ENCODE data around the gene TRIM10. TPM values are rescaled to one million over a fixed set of nuclear protein-coding genes. Genes with fewer than 3 reads are reported as not detected.

Gene TRIM10
- total and polyA plus RNA-seq, 2 experiments from 2014 or later: 0.11 TPM; not detected in 1

GRCh38 chr6:30130887-30131862, 29.8 kb downstream of the TRIM10 start:
- WGBS, 2 experiments (ENCODE audit: low coverage in 1 of 2, low lambda C conversion rate in 2 of 2, missing lambda C conversion rate in 2 of 2): 19 to 21% methylated on average over 16 of the region's 16 CpGs
- no peaks in the 10 kb centered on the region for H4K20me1 ChIP-seq (ENCODE audit: insufficient read depth)
- H3K4me1 ChIP-seq (ENCODE audit: insufficient read depth): no peaks in the 10 kb centered on the region
- no peaks in the 10 kb centered on the region for H3K9me2 ChIP-seq (ENCODE audit: insufficient read depth)
- H3K4me2 ChIP-seq (ENCODE audit: unreplicated experiment): no peak overlapping the region
- H3K27ac ChIP-seq: no peak overlapping the region
- no peak overlapping the region for H2AFZ ChIP-seq
- no peaks in the 10 kb centered on the region for H3K9me3 ChIP-seq (ENCODE audit: low read depth)
- no peaks in the 10 kb centered on the region for H3K79me2 ChIP-seq (ENCODE audit: insufficient read depth)
- H3K27me3 ChIP-seq (replicated peaks; ENCODE audit: insufficient read depth): peaks cover 83% of the 10 kb centered on the region
- DNase-seq: peak; percentile 91
- no peaks in the 10 kb centered on the region for H3F3A ChIP-seq (ENCODE audit: insufficient read depth)
- no peak overlapping the region for H3K4me3 ChIP-seq
- H3K36me3 ChIP-seq (ENCODE audit: low read depth): no peaks in the 10 kb centered on the region
- H3K9ac ChIP-seq: no peak overlapping the region
- no peak for TF ChIP-seq EZH2 (IDR thresholded peaks at IDR 0.05; ENCODE audit: insufficient read depth, poor library complexity, severe bottlenecking)
- no peak for TF ChIP-seq EZH2phosphoT487 (IDR thresholded peaks at IDR 0.05; ENCODE audit: insufficient read depth, low read depth)
- in situ Hi-C loops (cut with MboI): no loop called here

GRCh38 chr6:30130179-30130679, 30.8 kb downstream of the TRIM10 start:
- Histone ChIP-seq H3F3A (ENCODE audit: insufficient read depth) (no peaks in the 10 kb centered on the region), H3K36me3 (ENCODE audit: low read depth) (no peaks in the 10 kb centered on the region), H2AFZ (no peak overlapping the region), H3K9me2 (ENCODE audit: insufficient read depth) (no peaks in the 10 kb centered on the region), H3K27me3 (replicated peaks; ENCODE audit: insufficient read depth) (peaks cover 77% of the 10 kb centered on the region), H3K79me2 (ENCODE audit: insufficient read depth) (no peaks in the 10 kb centered on the region), H3K4me1 (ENCODE audit: insufficient read depth) (no peaks in the 10 kb centered on the region), H3K4me3 (no peak overlapping the region), H3K9ac (no peak overlapping the region), H3K27ac (no peak overlapping the region), H3K4me2 (ENCODE audit: unreplicated experiment) (no peak overlapping the region), H3K9me3 (ENCODE audit: low read depth) (no peaks in the 10 kb centered on the region), H4K20me1 (ENCODE audit: insufficient read depth) (no peaks in the 10 kb centered on the region)
- WGBS, 2 experiments (ENCODE audit: low coverage in 1 of 2, low lambda C conversion rate in 2 of 2, missing lambda C conversion rate in 2 of 2): 27 to 28% methylated on average over 4 of the region's 4 CpGs
- DNase-seq: no peak
- no peak for TF ChIP-seq EZH2phosphoT487 (IDR thresholded peaks at IDR 0.05; ENCODE audit: insufficient read depth, low read depth)
- TF ChIP-seq EZH2 (IDR thresholded peaks at IDR 0.05; ENCODE audit: insufficient read depth, poor library complexity, severe bottlenecking): peak; percentile 52
- in situ Hi-C loops (cut with MboI): no loop called here

- Histone ChIP-seq H3K9me2 (ENCODE audit: insufficient read depth) (no peaks in the 10 kb centered on the region), H3K79me2 (ENCODE audit: insufficient read depth) (no peaks in the 10 kb centered on the region), H3K36me3 (ENCODE audit: low read depth) (no peaks in the 10 kb centered on the region), H3K4me3 (no peak overlapping the region), H3K4me1 (ENCODE audit: insufficient read depth) (no peaks in the 10 kb centered on the region), H3K9me3 (ENCODE audit: low read depth) (no peaks in the 10 kb centered on the region), H3F3A (ENCODE audit: insufficient read depth) (no peaks in the 10 kb centered on the region), H2AFZ (no peak overlapping the region), H3K4me2 (ENCODE audit: unreplicated experiment) (no peak overlapping the region), H3K9ac (no peak overlapping the region), H3K27me3 (replicated peaks; ENCODE audit: insufficient read depth) (peaks cover 73% of the 10 kb centered on the region), H3K27ac (no peak overlapping the region), H4K20me1 (ENCODE audit: insufficient read depth) (no peaks in the 10 kb centered on the region)
- TF ChIP-seq EZH2 (IDR thresholded peaks at IDR 0.05; ENCODE audit: insufficient read depth, poor library complexity, severe bottlenecking): no peak
- no peak for TF ChIP-seq EZH2phosphoT487 (IDR thresholded peaks at IDR 0.05; ENCODE audit: insufficient read depth, low read depth)
- in situ Hi-C loops (cut with MboI): no loop called here
- DNase-seq: no peak
- WGBS, 2 experiments (ENCODE audit: low coverage in 1 of 2, low lambda C conversion rate in 2 of 2, missing lambda C conversion rate in 2 of 2): 49 to 52% methylated on average over 10 of the region's 10 CpGs
Measured at GRCh38 chr6:30129265-30130178, 31.5 kb downstream of the TRIM10 start.
